Kidney epithelial cell (primary cell): ENCODE data around the gene TNNT2. TPM values are rescaled to one million over a fixed set of nuclear protein-coding genes. Genes with fewer than 3 reads are reported as not detected.

ENCODE experiments used
- DNase-seq: peaks from one replicate; pipeline ENCODE4 v3.0.0-alpha.2; 2010; ENCODE audit warnings: low read depth
- H3K27me3 ChIP-seq: 2 replicates; pipeline ENCODE4 v1.6.0; 2011; ENCODE audit warnings: low read length; ENCODE audit not compliant: control insufficient read depth, insufficient read depth
- H3K36me3 ChIP-seq: 2 replicates; pipeline ENCODE4 v1.5.1; 2011; ENCODE audit warnings: low read length; ENCODE audit not compliant: control insufficient read depth, insufficient read depth
- H3K4me3 ChIP-seq: 2 replicates; pipeline ENCODE4 v1.5.1; 2011; ENCODE audit warnings: low read depth, mild to moderate bottlenecking, control low read depth, low read length
- total RNA-seq: library from RNA; depleted of rRNA; stranded (reverse); fragments of >200 nt; gene quantifications from 2 replicates; pipeline ENCODE4 v1.2.3, GENCODE V29; 2015
- TF ChIP-seq, protein P1 (sequence below): IDR thresholded peaks from 2 replicates; pipeline ENCODE4 v1.5.1; 2011; ENCODE audit warnings: mild to moderate bottlenecking, moderate library complexity, low read length, control low read depth, inconsistent platforms; ENCODE audit not compliant: insufficient read depth, poor library complexity, severe bottlenecking

TNNT2 gene
- total RNA-seq, 1 donor from 2014 or later: 0.08 TPM

DNA sequence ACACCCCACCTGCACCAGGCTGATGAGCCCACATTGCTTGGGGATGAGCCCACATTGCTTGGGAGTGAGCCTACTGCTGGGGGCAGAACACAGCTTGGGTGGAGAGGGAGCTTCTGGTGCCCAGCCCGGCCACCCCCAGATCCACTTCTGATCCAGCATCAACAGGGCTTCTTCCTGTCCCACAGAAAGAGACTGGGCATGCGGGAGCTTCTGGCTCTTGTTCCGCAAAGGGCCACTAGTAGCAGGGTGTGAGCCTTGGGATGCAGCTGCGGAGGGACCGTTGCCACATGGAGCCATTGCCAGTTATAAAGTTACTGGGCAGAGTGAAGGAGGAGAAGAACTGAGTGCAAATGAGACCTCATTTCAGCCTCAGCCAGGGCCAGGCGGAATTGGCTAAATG, 57.8 kb downstream of the TNNT2 start:
- Histone ChIP-seq H3K27me3 (peaks cover 7% of the 10 kb centered on the region), H3K4me3 (no peak overlapping the region), H3K36me3 (no peaks in the 10 kb centered on the region)
- no peak for DNase-seq
- TF ChIP-seq, protein P1, sequence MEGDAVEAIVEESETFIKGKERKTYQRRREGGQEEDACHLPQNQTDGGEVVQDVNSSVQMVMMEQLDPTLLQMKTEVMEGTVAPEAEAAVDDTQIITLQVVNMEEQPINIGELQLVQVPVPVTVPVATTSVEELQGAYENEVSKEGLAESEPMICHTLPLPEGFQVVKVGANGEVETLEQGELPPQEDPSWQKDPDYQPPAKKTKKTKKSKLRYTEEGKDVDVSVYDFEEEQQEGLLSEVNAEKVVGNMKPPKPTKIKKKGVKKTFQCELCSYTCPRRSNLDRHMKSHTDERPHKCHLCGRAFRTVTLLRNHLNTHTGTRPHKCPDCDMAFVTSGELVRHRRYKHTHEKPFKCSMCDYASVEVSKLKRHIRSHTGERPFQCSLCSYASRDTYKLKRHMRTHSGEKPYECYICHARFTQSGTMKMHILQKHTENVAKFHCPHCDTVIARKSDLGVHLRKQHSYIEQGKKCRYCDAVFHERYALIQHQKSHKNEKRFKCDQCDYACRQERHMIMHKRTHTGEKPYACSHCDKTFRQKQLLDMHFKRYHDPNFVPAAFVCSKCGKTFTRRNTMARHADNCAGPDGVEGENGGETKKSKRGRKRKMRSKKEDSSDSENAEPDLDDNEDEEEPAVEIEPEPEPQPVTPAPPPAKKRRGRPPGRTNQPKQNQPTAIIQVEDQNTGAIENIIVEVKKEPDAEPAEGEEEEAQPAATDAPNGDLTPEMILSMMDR: no peak

DNA sequence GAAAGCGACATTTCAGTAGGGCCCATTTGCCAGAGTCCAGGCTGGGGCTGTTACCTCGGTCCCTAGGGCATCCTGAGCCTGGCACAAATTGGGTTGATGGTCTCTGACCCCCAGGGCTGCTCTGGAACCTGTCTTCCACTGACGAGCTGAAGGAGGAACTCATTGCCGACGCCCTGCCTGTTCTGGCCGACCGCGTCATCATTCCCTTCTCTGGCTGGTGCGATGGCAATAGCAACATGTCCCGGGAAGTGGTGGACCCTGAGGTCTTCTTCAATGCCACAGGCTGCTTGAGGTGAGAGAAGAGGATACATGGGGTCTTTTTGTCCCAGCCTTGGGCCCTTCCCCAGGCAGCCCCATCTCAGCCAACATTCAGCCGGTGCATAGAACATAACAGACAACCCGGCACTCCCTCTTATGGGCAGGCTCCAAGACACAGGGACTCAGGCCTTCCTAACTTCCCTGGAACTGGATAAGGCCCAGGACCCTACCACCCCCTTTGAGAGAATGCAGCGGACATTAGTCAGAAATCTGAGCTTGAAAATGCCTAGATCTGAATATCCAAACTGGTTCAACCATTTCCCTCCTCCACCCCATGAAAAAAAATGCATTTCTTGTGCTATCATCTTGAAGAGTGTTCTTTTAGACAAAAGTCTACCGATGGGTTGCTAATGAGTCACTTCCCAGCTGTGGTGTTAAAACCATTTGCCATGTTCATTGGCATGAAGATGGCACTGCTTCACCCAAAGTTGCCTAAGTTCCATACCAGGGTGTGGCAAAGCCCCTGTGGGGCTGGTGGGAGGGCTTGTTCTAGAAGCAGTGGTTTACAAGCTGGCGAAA, 58.8 kb downstream of the TNNT2 start:
- H3K27me3 ChIP-seq: peaks cover 7% of the 10 kb centered on the region
- DNase-seq: no peak
- TF ChIP-seq, protein P1: no peak
- no peak overlapping the region for H3K4me3 ChIP-seq
- H3K36me3 ChIP-seq: no peaks in the 10 kb centered on the region

DNA sequence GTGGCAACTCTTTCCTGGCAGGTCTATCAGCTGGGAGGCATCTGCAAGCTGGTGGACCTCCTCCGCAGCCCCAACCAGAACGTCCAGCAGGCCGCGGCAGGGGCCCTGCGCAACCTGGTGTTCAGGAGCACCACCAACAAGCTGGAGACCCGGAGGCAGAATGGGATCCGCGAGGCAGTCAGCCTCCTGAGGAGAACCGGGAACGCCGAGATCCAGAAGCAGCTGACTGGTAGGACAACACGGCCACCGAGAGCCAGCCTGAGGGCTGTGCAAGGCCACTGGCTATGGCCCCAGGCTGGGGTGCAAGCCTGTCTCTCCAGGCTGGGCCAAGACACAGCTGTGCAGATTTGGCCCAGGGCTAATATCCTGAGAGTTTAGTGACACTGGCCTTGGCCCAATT, 59.9 kb downstream of the TNNT2 start:
- Histone ChIP-seq H3K4me3 (no peak overlapping the region), H3K36me3 (no peaks in the 10 kb centered on the region), H3K27me3 (peaks cover 7% of the 10 kb centered on the region)
- TF ChIP-seq, protein P1: no peak
- DNase-seq: no peak

DNA sequence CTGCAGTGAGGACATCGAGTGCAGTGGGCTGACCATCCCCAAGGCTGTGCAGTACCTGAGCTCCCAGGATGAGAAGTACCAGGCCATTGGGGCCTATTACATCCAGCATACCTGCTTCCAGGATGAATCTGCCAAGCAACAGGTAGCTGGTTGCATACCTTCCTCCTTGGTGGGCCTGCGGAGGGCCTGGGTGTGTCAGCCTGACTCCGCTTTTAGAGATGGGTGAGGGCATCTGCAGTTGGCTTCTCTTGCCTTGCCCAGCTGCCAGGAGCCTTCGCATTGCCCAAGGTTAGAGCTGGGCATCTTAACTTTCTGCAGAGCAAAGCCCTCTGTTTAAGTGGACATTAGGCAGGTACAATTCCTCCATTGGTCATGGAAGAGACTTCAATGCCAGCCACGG, 60.9 kb downstream of the TNNT2 start:
- no peak for DNase-seq
- peaks cover 12% of the 10 kb centered on the region for H3K27me3 ChIP-seq
- no peaks in the 10 kb centered on the region for H3K36me3 ChIP-seq
- TF ChIP-seq, protein P1: no peak
- H3K4me3 ChIP-seq: no peak overlapping the region

DNA sequence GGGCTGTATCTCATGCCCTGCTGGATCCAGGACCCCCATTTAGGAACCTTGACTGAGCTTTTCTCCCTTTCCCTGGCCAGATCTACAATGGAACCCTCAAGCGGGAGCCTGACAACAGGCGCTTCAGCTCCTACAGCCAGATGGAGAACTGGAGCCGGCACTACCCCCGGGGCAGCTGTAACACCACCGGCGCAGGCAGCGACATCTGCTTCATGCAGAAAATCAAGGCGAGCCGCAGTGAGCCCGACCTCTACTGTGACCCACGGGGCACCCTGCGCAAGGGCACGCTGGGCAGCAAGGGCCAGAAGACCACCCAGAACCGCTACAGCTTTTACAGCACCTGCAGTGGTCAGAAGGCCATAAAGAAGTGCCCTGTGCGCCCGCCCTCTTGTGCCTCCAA, 64.4 kb downstream of the TNNT2 start:
- H3K27me3 ChIP-seq: peaks cover 16% of the 10 kb centered on the region
- no peaks in the 10 kb centered on the region for H3K36me3 ChIP-seq
- TF ChIP-seq, protein P1: no peak
- no peak for DNase-seq
- H3K4me3 ChIP-seq: no peak overlapping the region

DNA sequence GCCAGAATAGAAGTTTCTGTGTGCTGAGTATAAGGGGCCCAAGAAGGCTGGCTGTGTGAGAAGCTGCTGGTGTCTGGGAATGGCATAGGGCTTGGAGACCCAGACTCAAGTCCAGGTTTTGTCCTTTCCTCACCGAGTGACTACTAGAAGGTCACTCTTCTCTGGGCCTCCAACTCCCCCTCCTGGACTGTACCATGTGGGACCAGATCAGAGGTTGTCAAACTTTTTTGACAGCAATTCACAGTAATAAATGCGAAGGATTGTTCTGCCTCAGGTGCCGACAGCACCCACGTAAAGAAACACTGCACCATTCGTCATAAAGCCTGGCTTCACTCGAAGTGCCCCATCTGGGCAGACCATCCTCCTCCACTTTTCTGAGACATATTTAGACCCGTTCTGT, 65.2 kb downstream of the TNNT2 start:
- Histone ChIP-seq H3K36me3 (no peaks in the 10 kb centered on the region), H3K27me3 (peaks cover 17% of the 10 kb centered on the region), H3K4me3 (no peak overlapping the region)
- DNase-seq: no peak
- TF ChIP-seq, protein P1: no peak
